ENCODE data around the gene THUMPD2.

Gene THUMPD2

GRCh38 chr2:39755466-39755865 is 23.6 kb downstream of the THUMPD2 start:
- TF ChIP-seq CTCF (conservative IDR thresholded peaks at IDR 0.05; ENCODE audit: low read depth, low read length) = no peak
- H3K4me3 ChIP-seq (ENCODE audit: low read length) = no peak overlapping the region
- DNase-seq (ENCODE audit: low read depth) = no peak

- TF ChIP-seq CTCF (conservative IDR thresholded peaks at IDR 0.05; ENCODE audit: low read depth, low read length) = no peak
- no peak for DNase-seq (ENCODE audit: low read depth)
- H3K4me3 ChIP-seq (ENCODE audit: low read length) = no peak overlapping the region
Observed at GRCh38 chr2:39743269-39743776, 35.7 kb downstream of the THUMPD2 start.

- no peak for DNase-seq (ENCODE audit: low read depth)
- no peak overlapping the region for H3K4me3 ChIP-seq (ENCODE audit: low read length)
- no peak for TF ChIP-seq CTCF (conservative IDR thresholded peaks at IDR 0.05; ENCODE audit: low read depth, low read length)
Observed at GRCh38 chr2:39741871-39742270, 37.2 kb downstream of the THUMPD2 start.

GRCh38 chr2:39739386-39739785 is 39.7 kb downstream of the THUMPD2 start:
- no peak for TF ChIP-seq CTCF (conservative IDR thresholded peaks at IDR 0.05; ENCODE audit: low read depth, low read length)
- DNase-seq (ENCODE audit: low read depth) = no peak
- no peak overlapping the region for H3K4me3 ChIP-seq (ENCODE audit: low read length)

GRCh38 chr2:39738936-39739335 is 40.1 kb downstream of the THUMPD2 start:
- no peak overlapping the region for H3K4me3 ChIP-seq (ENCODE audit: low read length)
- TF ChIP-seq CTCF (conservative IDR thresholded peaks at IDR 0.05; ENCODE audit: low read depth, low read length) = no peak
- no peak for DNase-seq (ENCODE audit: low read depth)

GRCh38 chr2:39737661-39738060 is 41.4 kb downstream of the THUMPD2 start:
- no peak overlapping the region for H3K4me3 ChIP-seq (ENCODE audit: low read length)
- DNase-seq (ENCODE audit: low read depth) = peak; percentile 52
- TF ChIP-seq CTCF (conservative IDR thresholded peaks at IDR 0.05; ENCODE audit: low read depth, low read length) = no peak

GRCh38 chr2:39736640-39737039 is 42.4 kb downstream of the THUMPD2 start:
- DNase-seq (ENCODE audit: low read depth) = peak; percentile 58
- H3K4me3 ChIP-seq (ENCODE audit: low read length) = no peak overlapping the region
- TF ChIP-seq CTCF (conservative IDR thresholded peaks at IDR 0.05; ENCODE audit: low read depth, low read length) = no peak

All from retinal pigment epithelial cell (primary cell).